Activated naive CD4-positive, alpha-beta T cell treated with anti-CD3 and anti-CD28 coated beads, Interleukin-2, amount 50 U/mL, for 16 hours (primary cell): ENCODE measurements around the gene MPST.

Experiments used
- DNase-seq: peaks from one replicate; pipeline ENCODE4 v3.0.0-alpha.2; 2020

The MPST gene

GRCh38 chr22:37001826-37002225 is 17.7 kb upstream of the MPST start:
- DNase-seq: no peak

GRCh38 chr22:37002633-37003032 is 16.9 kb upstream of the MPST start:
- DNase-seq: no peak

- no peak for DNase-seq
These were observed 11.9 kb upstream of the MPST start for GRCh38 chr22:37007651-37008050.

DNA sequence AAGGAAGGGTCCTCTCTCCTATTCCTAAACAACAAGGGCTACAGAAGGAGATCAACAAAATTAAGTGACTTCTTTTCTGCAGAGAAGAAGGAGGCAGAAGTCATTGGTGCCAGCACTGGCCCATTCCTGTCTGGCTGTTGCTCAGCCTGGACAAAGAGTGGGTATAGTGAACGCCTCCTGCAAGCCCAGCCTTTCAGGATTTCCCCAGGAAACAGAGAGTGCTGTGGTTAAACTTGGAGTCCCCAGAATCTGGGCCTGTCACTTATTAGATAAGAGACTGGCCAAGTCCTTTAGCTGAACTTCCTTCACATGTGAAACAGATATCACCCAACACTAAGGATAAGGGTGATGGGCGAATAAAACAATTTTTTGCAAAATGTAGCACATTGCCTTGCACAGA is 11.2 kb upstream of the MPST start:
- no peak for DNase-seq

DNA sequence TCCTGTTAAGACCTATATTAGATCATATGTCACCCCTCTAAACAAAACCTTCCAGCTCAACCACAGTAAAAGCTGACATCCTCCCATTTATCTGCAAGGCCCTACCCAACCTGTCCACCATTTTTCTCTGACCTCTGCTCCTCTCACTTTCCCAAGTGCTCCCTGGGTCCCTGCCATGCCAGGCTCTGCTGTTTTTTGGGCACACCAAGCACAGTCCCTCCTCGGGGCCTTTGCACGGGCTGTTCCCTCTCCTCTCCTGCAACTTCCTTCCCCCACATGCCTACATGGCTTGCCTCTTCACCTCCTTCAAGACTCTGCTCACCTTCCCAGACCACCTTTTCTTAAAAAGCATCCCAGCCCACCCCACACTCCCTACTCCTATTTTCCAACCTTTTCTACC is 10.1 kb upstream of the MPST start:
- no peak for DNase-seq

DNA sequence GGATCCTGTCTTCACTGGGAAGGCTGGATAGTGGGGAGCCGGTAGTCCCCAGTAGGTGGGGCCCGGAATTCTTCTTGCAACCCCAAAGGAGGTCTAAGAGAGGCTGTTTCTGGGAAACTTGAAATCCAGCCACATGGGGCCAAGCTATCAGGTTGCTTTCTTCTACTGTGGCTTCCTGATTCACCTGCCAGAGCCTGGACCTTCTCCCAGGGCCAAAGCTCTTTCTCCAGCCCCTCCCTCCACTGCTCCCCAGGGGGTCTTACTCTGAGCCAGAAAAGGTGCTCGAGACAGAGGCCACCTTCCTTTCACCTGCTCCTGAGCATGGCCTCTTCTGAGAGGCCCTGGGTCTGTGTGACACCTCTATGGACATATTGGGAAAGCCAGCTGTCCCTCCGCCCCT is 9.4 kb upstream of the MPST start:
- DNase-seq: no peak

- no peak for DNase-seq
These were observed 8.6 kb upstream of the MPST start for GRCh38 chr22:37010976-37011375.

DNA sequence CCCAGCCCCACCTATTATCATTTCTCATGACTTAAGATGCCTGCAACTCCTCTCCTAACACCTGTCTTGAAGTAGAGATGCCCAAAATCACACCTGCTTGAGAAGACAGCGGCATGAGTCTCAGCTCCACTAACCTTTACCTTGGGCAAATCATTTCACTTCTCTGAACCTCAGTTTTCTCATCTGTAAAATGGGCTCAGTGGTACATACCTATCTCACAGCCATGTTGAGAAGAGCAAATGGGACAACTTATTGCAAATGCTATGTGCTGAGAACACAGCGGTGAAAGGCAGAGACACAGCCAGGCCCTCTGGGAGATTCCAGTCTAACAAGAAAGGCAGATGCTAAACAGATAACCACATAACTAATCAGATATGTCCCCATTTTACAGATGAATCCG is 8.1 kb upstream of the MPST start:
- no peak for DNase-seq

DNA sequence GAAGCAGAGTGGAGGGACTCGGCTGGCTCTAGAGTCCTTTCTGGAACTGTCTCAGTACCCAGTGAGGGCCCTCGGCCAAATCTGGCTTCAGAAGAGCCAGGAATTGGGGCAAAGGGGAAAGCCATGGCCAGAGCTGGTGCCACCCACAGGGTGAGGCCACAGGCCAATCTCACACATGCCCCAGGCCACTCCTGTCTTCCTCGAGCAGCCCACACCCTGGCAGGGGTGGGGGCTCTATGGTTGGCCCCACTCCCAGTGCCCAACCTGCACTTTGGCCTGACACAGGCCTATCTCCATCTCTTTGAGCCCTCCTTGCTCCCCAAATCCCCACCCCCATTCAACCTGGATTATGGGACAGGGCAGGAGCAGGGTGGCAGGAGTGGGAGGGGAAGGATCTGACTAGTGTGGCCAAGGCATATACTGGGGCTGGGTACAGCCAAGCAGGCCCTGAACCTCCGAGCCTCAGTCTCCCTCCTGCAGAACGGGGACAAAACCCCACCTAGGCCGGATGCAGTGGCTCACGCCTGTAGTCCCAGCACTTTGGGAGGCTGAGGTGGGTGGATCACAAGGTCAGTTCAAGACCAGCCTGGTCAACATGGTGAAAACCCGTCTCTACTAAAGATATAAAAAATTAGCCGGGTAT is 7.2 kb upstream of the MPST start:
- DNase-seq: no peak

GRCh38 chr22:37012956-37013355 is 6.6 kb upstream of the MPST start:
- DNase-seq: no peak

GRCh38 chr22:37014415-37014806 is 5.1 kb upstream of the MPST start:
- DNase-seq: no peak

DNA sequence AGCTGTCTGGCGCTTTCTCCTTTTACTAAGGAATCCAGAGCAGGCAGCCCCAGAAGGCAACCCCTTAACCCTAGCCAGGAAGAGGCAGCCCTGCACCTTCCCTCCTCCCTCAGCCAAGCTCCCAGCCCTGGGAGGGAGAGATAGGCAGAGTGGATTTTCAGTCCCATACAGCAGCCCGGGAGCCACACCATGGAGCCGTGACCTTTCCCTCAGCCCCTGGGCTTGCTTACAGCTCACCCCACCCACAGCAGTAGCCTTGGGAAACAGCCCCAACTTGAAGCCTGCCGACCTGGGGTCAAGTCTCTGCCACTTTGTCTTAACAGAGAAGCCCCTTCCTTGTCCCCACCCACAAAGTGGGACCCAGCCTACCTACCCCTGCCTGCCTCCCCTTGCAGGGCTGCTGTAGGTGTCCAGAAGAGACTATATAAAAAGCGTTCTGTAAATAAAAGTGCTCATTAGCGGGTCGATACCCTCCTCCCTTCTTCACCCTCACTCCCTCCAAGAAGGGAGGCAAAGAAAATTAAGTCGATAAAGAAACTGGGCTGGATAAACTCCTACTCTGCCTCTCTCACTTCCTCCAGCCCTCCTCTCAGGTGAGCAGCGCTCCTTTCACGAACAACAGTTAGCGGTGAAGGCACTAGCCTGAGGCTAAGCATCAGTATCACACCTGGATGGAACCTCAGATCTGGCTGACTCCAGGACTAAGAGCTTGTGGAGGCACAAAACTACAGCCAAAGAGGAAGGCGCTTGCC is 4.5 kb upstream of the MPST start:
- DNase-seq: no peak

- no peak for DNase-seq
These were observed 4.0 kb upstream of the MPST start for GRCh38 chr22:37015587-37015878.

GRCh38 chr22:37016134-37016910 is 3.2 kb upstream of the MPST start:
- no peak for DNase-seq

DNA sequence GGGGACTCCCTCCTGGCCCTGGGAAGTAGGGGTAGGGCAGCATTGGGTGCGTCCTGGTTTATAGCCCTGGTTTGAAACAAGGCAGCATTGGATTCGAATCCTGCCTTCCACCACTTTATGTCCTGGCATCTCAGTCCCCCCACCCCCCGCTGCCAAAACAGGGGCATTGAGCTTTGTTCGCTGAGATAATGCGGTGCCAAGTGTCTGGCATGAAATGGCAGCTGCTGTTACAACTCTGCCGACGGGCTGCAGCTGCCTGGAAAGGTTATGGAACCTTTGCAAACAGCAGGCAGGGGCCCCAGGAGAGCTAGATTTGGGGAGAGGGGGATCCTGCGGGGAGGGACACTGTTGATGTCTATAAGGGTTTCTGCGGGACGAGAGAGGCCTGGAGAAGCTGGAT is 2.2 kb upstream of the MPST start:
- no peak for DNase-seq

GRCh38 chr22:37018086-37018814 is 1.3 kb upstream of the MPST start:
- DNase-seq: no peak

GRCh38 chr22:37018815-37019308 is 680 bp upstream of the MPST start:
- no peak for DNase-seq

DNA sequence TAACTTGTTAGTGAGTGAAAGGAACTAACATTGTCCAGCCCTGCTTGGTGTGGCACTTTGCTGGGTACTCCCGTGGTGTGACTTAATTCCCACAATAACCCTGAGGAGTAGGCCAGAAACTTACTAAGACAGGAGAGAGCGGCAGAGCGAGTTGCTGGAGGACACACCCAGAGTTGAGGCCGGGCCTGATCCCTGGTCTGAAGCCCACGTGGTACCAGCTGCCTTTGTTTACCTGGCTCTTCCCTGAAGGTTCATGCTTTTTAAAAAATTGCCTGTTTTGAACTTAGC is 594 bp downstream of the MPST start:
- DNase-seq: no peak

DNA sequence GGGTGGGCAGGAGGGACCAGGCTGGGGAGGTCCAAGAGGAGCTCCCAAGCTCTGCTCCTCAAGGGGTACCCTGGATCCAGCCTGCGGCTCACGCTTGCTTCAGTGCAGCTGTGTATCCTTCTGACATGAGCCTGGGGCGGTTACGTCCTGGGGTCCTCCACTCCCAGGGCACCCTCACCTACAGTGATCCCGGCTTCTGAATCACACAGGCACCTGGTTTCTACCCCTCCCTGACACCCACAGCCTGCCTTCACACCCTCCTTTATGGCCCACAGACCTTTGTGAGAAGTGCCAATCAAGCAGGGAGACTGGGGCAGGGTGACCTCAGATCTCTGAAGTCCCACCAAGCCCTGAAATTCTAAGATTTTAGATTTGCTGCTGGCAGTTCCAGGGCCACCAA is 1.5 kb downstream of the MPST start:
- no peak for DNase-seq

- peak; percentile 56 for DNase-seq
These were observed 2.4 kb downstream of the MPST start for GRCh38 chr22:37021710-37022482.

DNA sequence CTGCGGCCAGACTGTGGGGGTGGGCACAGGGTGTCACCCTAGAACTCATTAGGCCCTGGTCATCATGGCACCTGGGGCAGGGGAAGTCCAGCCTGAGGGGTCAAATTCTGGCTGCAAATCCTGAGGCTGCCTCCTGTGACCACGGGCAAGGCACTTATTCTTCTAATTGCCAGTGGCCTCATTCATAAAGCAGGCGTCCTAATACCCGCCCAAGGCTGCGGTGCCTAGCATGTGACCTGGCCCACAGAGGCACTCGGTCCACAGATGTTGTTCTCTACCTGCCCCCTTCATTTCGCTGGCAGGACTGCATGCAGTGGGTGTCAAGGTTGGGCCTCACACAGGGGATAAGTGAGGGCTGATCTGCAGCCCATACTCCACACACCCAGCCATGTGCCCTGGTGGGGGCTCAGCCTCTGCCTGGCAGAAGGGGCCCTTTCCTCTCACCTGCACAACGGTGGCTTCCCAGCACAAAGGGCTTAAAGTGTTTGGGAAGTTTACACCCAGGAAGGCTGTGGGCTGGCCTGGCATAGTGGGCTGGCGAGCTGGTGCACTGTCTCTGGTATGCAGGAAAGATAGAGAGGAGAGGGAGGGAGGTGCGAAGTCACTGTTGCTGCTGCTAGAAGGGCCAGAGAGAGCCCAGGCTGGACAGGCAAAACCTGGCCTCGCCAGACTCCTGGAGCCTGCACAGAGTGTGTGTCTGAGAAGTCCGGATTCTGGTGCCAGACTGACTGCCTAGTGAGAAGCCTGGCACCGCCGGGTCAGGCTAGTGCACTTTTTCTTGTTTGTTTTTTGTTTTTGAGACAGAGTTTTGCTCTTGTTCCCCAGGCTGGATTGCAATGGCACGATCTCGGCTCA is 3.2 kb downstream of the MPST start:
- no peak for DNase-seq
